LHCN-M2 (cell line): Measurements from ENCODE around the gene RBM26. TPM values are rescaled to one million over a fixed set of nuclear protein-coding genes. Genes with fewer than 3 reads are reported as not detected.
"Not testable (repeated sequence)": the region's sequence is repeated elsewhere in the genome, so short reads cannot be mapped to it uniquely, and the experiment has no call there.

Source experiments
- DNase-seq: peaks from one replicate; pipeline ENCODE4 v3.0.0-alpha.2; 2012; ENCODE audit warnings: low read depth
- total RNA-seq: library from RNA; depleted of rRNA; stranded (reverse); fragments of >200 nt; gene quantifications from 2 replicates; pipeline ENCODE4 v1.2.3, GENCODE V29; 2014; rRNA removed

The RBM26 gene
- total RNA-seq, 1 experiment from 2014 or later, result 33.1 TPM

DNA sequence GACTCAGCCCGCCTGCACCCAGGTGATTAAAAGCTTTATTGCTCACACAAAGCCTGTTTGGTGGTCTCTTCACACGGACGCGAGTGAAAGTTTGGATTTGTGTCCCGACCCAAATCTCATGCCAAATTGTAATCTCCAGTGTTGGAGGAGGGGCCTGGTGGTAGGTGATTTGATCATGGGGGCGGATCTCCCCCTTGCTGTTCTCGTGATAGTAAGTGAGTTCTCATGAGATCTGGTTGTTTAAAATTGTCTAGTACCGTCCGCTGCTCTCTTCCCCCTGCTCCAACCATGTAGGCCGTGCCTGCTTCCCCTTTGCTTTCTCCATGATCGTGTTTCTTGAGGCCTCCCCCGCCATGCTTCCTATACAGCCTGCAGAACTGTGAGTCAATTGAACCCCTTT, 126.3 kb downstream of the RBM26 start:
- not testable (repeated sequence) for DNase-seq

DNA sequence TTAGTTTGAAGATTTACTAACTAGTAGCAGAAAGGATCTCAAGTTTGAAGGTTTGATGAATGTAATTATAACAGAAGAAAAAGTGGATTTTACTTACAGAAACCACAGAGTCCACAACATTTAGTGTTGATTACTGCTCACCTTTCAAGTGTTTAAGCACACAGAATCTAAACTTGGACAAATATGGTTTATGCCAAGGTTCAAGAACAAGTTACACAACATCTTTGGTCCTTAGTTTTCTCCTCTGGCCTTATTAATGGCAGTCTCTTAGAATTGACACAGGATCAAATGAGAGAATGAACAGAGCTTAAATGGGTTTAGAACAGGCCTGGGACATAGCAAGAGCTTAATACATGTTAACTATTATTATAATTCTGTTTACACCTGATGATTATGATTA, 133.0 kb downstream of the RBM26 start:
- DNase-seq, result no peak

DNA sequence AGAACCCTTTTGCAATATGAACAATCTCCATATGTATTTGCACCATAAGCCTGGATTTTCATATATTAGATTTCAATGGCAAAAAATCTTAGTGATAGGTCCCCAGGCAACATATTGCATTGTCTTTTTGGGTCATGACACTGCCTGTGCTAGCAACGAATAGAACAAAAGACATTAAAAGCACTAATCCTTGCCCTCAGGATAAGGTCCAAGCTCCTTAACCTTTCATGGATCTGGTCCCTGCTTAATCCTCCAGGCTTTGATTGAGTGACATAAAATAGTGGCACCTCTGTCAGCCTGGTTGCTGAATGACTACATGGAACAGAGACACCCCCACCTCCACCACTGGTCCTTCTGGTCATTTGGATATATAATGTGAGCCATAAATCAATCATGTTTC, 134.4 kb downstream of the RBM26 start:
- no peak for DNase-seq

DNA sequence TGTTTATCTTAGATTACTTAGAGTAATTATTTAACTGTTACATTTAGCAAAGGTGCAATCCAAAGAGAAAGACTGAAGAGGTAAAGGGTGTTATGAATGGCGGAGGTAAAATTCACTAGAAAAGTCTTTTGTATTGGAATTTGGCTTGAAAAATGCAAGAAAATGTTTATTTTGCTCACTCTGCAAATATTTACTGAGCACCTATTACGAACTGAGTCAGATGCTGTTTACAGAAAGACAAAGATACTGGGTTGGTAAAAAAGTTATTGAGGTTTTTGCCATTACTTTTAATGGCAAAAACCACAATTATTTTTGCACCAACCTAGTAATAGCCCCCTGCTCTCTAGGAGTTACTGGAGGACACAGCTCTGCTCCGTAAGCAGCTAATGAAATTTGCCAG, 135.2 kb downstream of the RBM26 start:
- DNase-seq, result no peak

Other genes starting within 250 kb of the RBM26 start
- 39.7 and 44.1 TPM in 2 replicates for gene NDFIP2, start 74.9 kb upstream of the RBM26 start, total RNA-seq